Activated naive CD4-positive, alpha-beta T cell treated with anti-CD3 and anti-CD28 coated beads, Interleukin-2, amount 10 ng/mL, durations not matched to agents 7 days and 5 days (primary cell): Measurements from ENCODE around the gene ECPAS.
"Not testable (repeated sequence)": the region's sequence is repeated elsewhere in the genome, so short reads cannot be mapped to it uniquely, and the experiment has no call there.

Experiments used
- CTCF ChIA-PET: fragments of 350-600 bp; sonication (Branson Sonifier 250); formaldehyde crosslinking; loops from one replicate; lab custom pipeline; 2021; ENCODE audit warnings: antibody characterized with exemption; lab: Charles Lee
- DNase-seq: peaks from one replicate; pipeline ENCODE4 v3.0.0-alpha.2; 2020
- H3K27ac Mint-ChIP-seq: one replicate; pipeline ENCODE4 v1.8.0; 2021; ENCODE audit warnings: mild to moderate bottlenecking, moderate library complexity, mixed read lengths
- H3K27me3 Mint-ChIP-seq: one replicate; pipeline ENCODE4 v1.8.0; 2021; ENCODE audit warnings: mild to moderate bottlenecking, mixed read lengths
- H3K36me3 Mint-ChIP-seq: one replicate; pipeline ENCODE4 v1.8.0; 2021; ENCODE audit warnings: mixed read lengths
- H3K4me1 Mint-ChIP-seq: one replicate; pipeline ENCODE4 v1.8.0; 2021; ENCODE audit warnings: mixed read lengths
- H3K4me3 Mint-ChIP-seq: one replicate; pipeline ENCODE4 v1.8.0; 2021; ENCODE audit warnings: mild to moderate bottlenecking, moderate library complexity, mixed read lengths
- H3K9me3 Mint-ChIP-seq: one replicate; pipeline ENCODE4 v1.8.0; 2021; ENCODE audit warnings: mixed read lengths

Gene ECPAS

GRCh38 chr9:111501005-111501562 lies 16.9 kb upstream of the ECPAS start:
- Mint-ChIP-seq H3K36me3 (no peaks in the 10 kb centered on the region), H3K4me3 (no peak overlapping the region), H3K27ac (no peak overlapping the region), H3K4me1 (no peaks in the 10 kb centered on the region), H3K9me3 (no peaks in the 10 kb centered on the region), H3K27me3 (no peaks in the 10 kb centered on the region)
- CTCF ChIA-PET: no interaction called here
- no peak for DNase-seq

GRCh38 chr9:111497196-111497595 lies 13.0 kb upstream of the ECPAS start:
- H3K4me1 Mint-ChIP-seq, DNase-seq, H3K27me3 Mint-ChIP-seq, H3K9me3 Mint-ChIP-seq, H3K4me3 Mint-ChIP-seq, H3K36me3 Mint-ChIP-seq, CTCF ChIA-PET, H3K27ac Mint-ChIP-seq: not testable (repeated sequence)

- H3K4me3 Mint-ChIP-seq: peak overlapping the region; percentile 78
- H3K27me3 Mint-ChIP-seq: peaks cover 8% of the 10 kb centered on the region
- DNase-seq: no peak
- H3K36me3 Mint-ChIP-seq: peaks cover 7% of the 10 kb centered on the region
- CTCF ChIA-PET: no interaction called here
- peak overlapping the region; percentile 85 for H3K27ac Mint-ChIP-seq
- peaks cover 31% of the 10 kb centered on the region for H3K4me1 Mint-ChIP-seq
- H3K9me3 Mint-ChIP-seq: no peaks in the 10 kb centered on the region
Observed at GRCh38 chr9:111484572-111484894, 350 bp upstream of the ECPAS start.

- no peak overlapping the region for H3K27ac Mint-ChIP-seq
- H3K4me3 Mint-ChIP-seq: peak overlapping the region; percentile 78
Observed at GRCh38 chr9:111483439-111483857, 735 bp downstream of the ECPAS start.

GRCh38 chr9:111482694-111483438 lies 1.3 kb downstream of the ECPAS start:
- DNase-seq: peak; percentile 75
- H3K4me1 Mint-ChIP-seq: peaks cover 33% of the 10 kb centered on the region
- H3K9me3 Mint-ChIP-seq: no peaks in the 10 kb centered on the region
- peaks cover 7% of the 10 kb centered on the region for H3K36me3 Mint-ChIP-seq
- peak overlapping the region; percentile 86 for H3K27ac Mint-ChIP-seq
- CTCF ChIA-PET: no interaction called here
- peak overlapping the region; percentile 77 for H3K4me3 Mint-ChIP-seq
- peaks cover 2% of the 10 kb centered on the region for H3K27me3 Mint-ChIP-seq

More at GRCh38 chr9:111483439-111483857, 735 bp downstream of the ECPAS start:
- Mint-ChIP-seq H3K36me3 (peaks cover 7% of the 10 kb centered on the region), H3K4me1 (peaks cover 33% of the 10 kb centered on the region), H3K9me3 (no peaks in the 10 kb centered on the region), H3K27me3 (peaks cover 5% of the 10 kb centered on the region)
- DNase-seq: peak; percentile 64
- CTCF ChIA-PET: no interaction called here

- H3K36me3 Mint-ChIP-seq: peaks cover 8% of the 10 kb centered on the region
- no peaks in the 10 kb centered on the region for H3K9me3 Mint-ChIP-seq
- peak overlapping the region; percentile 86 for H3K27ac Mint-ChIP-seq
- peaks cover 38% of the 10 kb centered on the region for H3K4me1 Mint-ChIP-seq
- no peaks in the 10 kb centered on the region for H3K27me3 Mint-ChIP-seq
- DNase-seq: no peak
- CTCF ChIA-PET: no interaction called here
- peak overlapping the region; percentile 77 for H3K4me3 Mint-ChIP-seq
Observed at GRCh38 chr9:111481885-111482636, 2.1 kb downstream of the ECPAS start.

GRCh38 chr9:111477677-111478076 lies 6.5 kb downstream of the ECPAS start:
- Mint-ChIP-seq H3K4me1 (peaks cover 25% of the 10 kb centered on the region), H3K27me3 (no peaks in the 10 kb centered on the region), H3K36me3 (peaks cover 8% of the 10 kb centered on the region), H3K27ac (no peak overlapping the region), H3K4me3 (no peak overlapping the region), H3K9me3 (no peaks in the 10 kb centered on the region)
- CTCF ChIA-PET: no interaction called here
- no peak for DNase-seq

- H3K9me3 Mint-ChIP-seq: no peaks in the 10 kb centered on the region
- DNase-seq: no peak
- no peak overlapping the region for H3K27ac Mint-ChIP-seq
- H3K4me3 Mint-ChIP-seq: no peak overlapping the region
- peaks cover 4% of the 10 kb centered on the region for H3K36me3 Mint-ChIP-seq
- peaks cover 7% of the 10 kb centered on the region for H3K4me1 Mint-ChIP-seq
- no peaks in the 10 kb centered on the region for H3K27me3 Mint-ChIP-seq
- CTCF ChIA-PET: no interaction called here
Observed at GRCh38 chr9:111475195-111475594, 9.0 kb downstream of the ECPAS start.

- Mint-ChIP-seq H3K27ac (no peak overlapping the region), H3K4me3 (no peak overlapping the region), H3K9me3 (no peaks in the 10 kb centered on the region), H3K4me1 (peaks cover 7% of the 10 kb centered on the region), H3K36me3 (peaks cover 6% of the 10 kb centered on the region), H3K27me3 (no peaks in the 10 kb centered on the region)
- CTCF ChIA-PET: no interaction called here
- DNase-seq: no peak
Observed at GRCh38 chr9:111474385-111474784, 9.8 kb downstream of the ECPAS start.

- H3K36me3 Mint-ChIP-seq: peaks cover 13% of the 10 kb centered on the region
- H3K27me3 Mint-ChIP-seq: no peaks in the 10 kb centered on the region
- H3K4me3 Mint-ChIP-seq: no peak overlapping the region
- H3K9me3 Mint-ChIP-seq: peaks cover 2% of the 10 kb centered on the region
- DNase-seq: no peak
- H3K4me1 Mint-ChIP-seq: peaks cover 4% of the 10 kb centered on the region
- CTCF ChIA-PET: no interaction called here
- no peak overlapping the region for H3K27ac Mint-ChIP-seq
Observed at GRCh38 chr9:111467778-111468367, 16.3 kb downstream of the ECPAS start.

GRCh38 chr9:111463048-111463447 lies 21.1 kb downstream of the ECPAS start:
- no peak for DNase-seq
- Mint-ChIP-seq H3K36me3 (peaks cover 20% of the 10 kb centered on the region), H3K27ac (no peak overlapping the region), H3K4me1 (peaks cover 4% of the 10 kb centered on the region), H3K9me3 (peaks cover 11% of the 10 kb centered on the region), H3K4me3 (no peak overlapping the region), H3K27me3 (no peaks in the 10 kb centered on the region)
- CTCF ChIA-PET: no interaction called here

- Mint-ChIP-seq H3K4me1 (peaks cover 3% of the 10 kb centered on the region), H3K36me3 (peaks cover 14% of the 10 kb centered on the region), H3K27me3 (no peaks in the 10 kb centered on the region), H3K27ac (no peak overlapping the region), H3K4me3 (no peak overlapping the region), H3K9me3 (peaks cover 9% of the 10 kb centered on the region)
- CTCF ChIA-PET: no interaction called here
- no peak for DNase-seq
Observed at GRCh38 chr9:111458139-111459009, 25.8 kb downstream of the ECPAS start.

- Mint-ChIP-seq H3K4me3 (no peak overlapping the region), H3K27me3 (no peaks in the 10 kb centered on the region), H3K4me1 (peaks cover 3% of the 10 kb centered on the region), H3K27ac (no peak overlapping the region), H3K36me3 (peaks cover 2% of the 10 kb centered on the region), H3K9me3 (peaks cover 1% of the 10 kb centered on the region)
- no peak for DNase-seq
- CTCF ChIA-PET: no interaction called here
Observed at GRCh38 chr9:111456529-111456928, 27.7 kb downstream of the ECPAS start.

GRCh38 chr9:111455638-111456037 lies 28.5 kb downstream of the ECPAS start:
- Mint-ChIP-seq H3K36me3 (no peaks in the 10 kb centered on the region), H3K27me3 (no peaks in the 10 kb centered on the region), H3K4me1 (peaks cover 3% of the 10 kb centered on the region), H3K27ac (no peak overlapping the region), H3K9me3 (no peaks in the 10 kb centered on the region), H3K4me3 (no peak overlapping the region)
- no peak for DNase-seq
- CTCF ChIA-PET: no interaction called here
